Neuron (in vitro differentiated cells): Measurements from ENCODE around the gene SMCO4.
"Not testable (repeated sequence)": the region's sequence is repeated elsewhere in the genome, so short reads cannot be mapped to it uniquely, and the experiment has no call there.

Source experiments
- H2AFZ ChIP-seq: one replicate; pipeline ENCODE4 v1.6.1; 2013; ENCODE audit warnings: low read depth, mild to moderate bottlenecking, inconsistent platforms, low read length, moderate library complexity
- H3K27me3 ChIP-seq: one replicate; pipeline ENCODE4 v1.6.1; 2013; ENCODE audit warnings: low read length; ENCODE audit not compliant: insufficient read depth
- H3K36me3 ChIP-seq: one replicate; pipeline ENCODE4 v1.6.1; 2013; ENCODE audit warnings: low read length; ENCODE audit not compliant: insufficient read depth
- H3K4me1 ChIP-seq: one replicate; pipeline ENCODE4 v1.6.1; 2013; ENCODE audit warnings: low read length; ENCODE audit not compliant: insufficient read depth
- H3K4me3 ChIP-seq: 2 replicates; pipeline ENCODE4 v1.5.1; 2013; ENCODE audit warnings: mild to moderate bottlenecking, low read length, moderate library complexity
- H3K9me3 ChIP-seq: one replicate; pipeline ENCODE4 v1.6.1; 2013; ENCODE audit warnings: low read length

The SMCO4 gene

DNA sequence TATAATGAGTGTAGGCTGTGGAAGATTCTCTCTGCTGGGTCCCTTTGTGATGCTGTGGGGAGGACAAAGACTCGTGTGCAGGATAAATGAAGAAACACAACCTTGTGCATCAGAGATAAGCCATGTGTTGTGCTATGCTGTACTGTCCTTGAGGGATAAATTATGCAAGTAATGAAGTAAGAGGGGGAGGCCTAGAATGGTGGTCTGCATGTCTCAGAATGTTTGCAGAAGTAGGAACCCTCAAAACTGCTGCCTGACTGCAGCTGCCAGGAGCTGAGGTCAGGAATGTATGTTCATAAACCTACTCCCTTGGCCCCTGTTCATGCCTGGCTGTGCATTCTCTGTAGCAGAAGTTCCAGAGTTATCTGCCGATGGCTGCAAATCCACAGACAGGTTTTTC lies 4.6 kb upstream of the SMCO4 start:
- Histone ChIP-seq H3K36me3 (no peaks in the 10 kb centered on the region), H3K4me1 (peaks cover 5% of the 10 kb centered on the region), H3K27me3 (peaks cover 4% of the 10 kb centered on the region), H2AFZ (no peak overlapping the region), H3K9me3 (no peaks in the 10 kb centered on the region), H3K4me3 (no peak overlapping the region)

DNA sequence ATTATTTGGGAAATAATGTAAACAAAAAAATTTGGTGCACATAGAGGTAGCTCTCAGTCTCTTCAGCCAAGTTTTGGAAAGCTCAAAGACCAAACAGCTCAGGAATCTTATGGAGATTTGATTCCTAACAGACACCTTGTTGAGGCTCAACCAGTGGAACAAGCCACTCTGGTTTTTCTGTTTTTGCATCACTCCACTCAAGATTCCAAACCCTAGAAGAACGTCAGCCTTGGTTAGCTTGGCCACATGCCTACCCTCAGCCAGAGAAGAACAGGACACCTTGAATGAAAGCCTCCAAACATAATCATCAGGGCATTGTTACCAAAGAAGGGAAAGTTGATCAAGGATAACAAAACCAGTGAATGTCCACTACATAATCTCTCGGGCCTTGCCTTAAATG lies 3.8 kb upstream of the SMCO4 start:
- peaks cover 9% of the 10 kb centered on the region for H3K4me1 ChIP-seq
- H3K36me3 ChIP-seq, result no peaks in the 10 kb centered on the region
- no peaks in the 10 kb centered on the region for H3K9me3 ChIP-seq
- no peak overlapping the region for H2AFZ ChIP-seq
- H3K27me3 ChIP-seq, result peaks cover 4% of the 10 kb centered on the region
- H3K4me3 ChIP-seq, result no peak overlapping the region

DNA sequence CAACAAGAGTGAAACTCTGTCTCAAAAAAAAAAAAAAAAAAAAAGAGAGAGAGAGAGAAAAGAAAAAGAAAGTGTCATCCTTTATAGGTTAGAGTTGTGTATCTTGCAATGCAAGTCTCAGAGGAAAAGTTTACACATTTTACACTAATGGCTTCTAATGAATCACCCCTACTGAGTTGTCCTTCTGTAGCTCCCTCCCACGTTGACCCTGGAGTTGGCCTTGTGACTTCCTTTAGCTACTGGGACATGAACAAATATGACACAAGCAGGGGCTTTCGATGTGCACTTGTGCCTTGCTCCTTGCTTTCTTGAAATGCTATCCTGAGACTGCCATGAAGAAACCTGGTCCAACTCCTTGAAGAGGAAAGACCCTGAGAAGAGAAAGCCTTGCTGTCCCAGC lies 2.4 kb upstream of the SMCO4 start:
- Histone ChIP-seq H3K27me3 (peaks cover 4% of the 10 kb centered on the region), H2AFZ (no peak overlapping the region), H3K4me3 (no peak overlapping the region), H3K4me1 (peaks cover 9% of the 10 kb centered on the region), H3K36me3 (no peaks in the 10 kb centered on the region), H3K9me3 (no peaks in the 10 kb centered on the region)

DNA sequence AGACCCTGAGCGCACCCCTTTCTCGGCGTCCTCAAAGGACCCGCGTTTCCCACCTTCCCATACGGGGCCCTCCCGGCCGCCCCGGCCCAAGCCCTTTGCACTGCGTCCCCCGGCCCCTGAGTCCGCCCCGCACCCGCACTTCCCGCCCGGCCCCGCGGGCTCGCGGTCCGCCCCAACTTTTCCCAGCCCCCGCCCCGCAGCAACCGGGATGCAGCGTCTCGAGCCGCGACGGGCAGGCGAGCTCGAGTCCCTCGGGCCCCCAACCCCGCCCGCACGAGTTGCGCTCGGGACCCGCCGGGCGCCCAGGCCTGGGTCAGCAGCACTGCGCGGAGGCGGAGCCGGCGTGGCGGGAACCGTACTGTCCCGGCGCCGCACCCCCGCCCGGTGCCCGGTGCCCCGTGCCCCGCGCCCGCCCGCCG lies 371 bp downstream of the SMCO4 start:
- Histone ChIP-seq H3K36me3 (no peaks in the 10 kb centered on the region), H2AFZ (peak overlapping the region; percentile 97), H3K27me3 (peaks cover 4% of the 10 kb centered on the region), H3K9me3 (no peaks in the 10 kb centered on the region), H3K4me1 (peaks cover 7% of the 10 kb centered on the region), H3K4me3 (peak overlapping the region; percentile 57)

DNA sequence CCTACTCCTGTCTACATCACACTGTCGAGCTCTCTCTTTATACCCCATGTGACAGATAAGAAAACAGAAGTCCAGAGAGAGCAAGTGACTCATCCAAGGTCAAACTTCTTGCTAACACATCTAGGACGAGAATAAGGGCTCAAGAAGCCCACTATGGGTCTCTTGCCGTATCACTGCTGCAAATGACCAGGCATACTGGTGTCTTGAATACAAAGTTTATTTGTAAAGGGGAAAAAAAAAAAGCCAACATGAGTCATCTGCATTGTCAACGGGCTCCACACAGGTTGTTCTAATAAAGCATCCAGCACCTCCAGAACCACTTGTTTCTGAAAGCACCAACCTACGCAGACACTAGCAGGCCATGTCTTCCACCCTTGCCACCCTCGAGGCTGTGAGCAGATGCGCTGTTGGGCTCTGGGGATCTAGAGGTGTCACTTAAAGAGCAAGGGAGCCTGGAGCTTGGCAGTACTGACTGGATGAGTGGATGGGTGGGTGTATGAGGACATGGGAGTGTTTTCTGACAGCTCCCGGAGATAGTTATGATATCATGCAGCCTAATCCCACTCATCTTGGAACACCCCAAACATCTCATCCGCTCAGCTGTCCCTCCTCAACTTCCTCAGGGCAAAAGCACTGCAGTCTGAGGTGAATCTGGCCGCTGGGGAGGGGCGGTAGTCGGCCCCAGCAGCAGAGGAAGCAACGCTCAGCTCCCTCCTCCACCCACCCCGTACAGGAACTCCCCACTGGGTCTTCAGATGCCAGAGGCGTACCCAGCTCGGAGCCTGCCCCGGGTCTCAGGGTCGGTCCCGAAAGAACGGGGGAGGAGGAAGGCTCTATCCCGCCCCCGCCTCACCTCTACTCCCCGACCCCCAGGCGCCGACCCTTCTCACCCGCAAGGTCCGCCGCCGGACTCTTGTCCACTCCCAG lies 1.0 kb downstream of the SMCO4 start:
- Histone ChIP-seq H3K9me3 (no peaks in the 10 kb centered on the region), H3K4me1 (peaks cover 4% of the 10 kb centered on the region), H3K27me3 (peaks cover 4% of the 10 kb centered on the region), H3K36me3 (no peaks in the 10 kb centered on the region), H3K4me3 (peak overlapping the region; percentile 57), H2AFZ (peak overlapping the region; percentile 97)

DNA sequence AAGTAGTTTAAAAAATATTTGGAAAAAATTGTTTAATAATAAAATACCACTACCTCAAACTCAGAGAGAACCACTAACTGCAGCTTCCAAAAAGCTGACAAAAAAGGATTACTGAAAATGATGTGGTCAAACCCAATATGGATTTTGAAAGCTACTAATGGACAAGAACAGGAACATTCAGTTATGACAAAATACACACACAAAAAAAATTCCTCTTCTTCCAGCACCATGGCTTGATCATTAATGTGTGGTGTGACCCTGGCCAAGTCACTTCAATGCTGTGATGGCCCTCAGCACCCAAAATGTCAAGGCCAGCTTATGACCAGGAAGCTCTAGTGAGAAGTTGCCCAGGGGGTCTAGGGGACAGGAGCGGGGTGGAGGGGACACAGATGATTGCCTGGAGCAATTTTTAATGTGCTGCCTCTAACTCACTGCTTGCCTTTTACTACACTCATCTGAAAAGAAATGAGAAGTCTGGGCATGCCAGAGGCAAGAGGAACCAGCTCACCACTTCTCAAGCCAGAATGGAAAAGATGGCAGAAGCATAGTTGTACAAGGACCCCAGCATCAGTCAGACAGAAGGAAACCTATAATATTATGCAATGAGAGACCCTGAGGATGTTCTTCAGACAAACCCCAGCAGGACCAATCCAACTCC lies 2.2 kb downstream of the SMCO4 start:
- peaks cover 4% of the 10 kb centered on the region for H3K4me1 ChIP-seq
- H3K27me3 ChIP-seq, result peaks cover 4% of the 10 kb centered on the region
- no peaks in the 10 kb centered on the region for H3K9me3 ChIP-seq
- no peaks in the 10 kb centered on the region for H3K36me3 ChIP-seq
- no peak overlapping the region for H2AFZ ChIP-seq
- no peak overlapping the region for H3K4me3 ChIP-seq

DNA sequence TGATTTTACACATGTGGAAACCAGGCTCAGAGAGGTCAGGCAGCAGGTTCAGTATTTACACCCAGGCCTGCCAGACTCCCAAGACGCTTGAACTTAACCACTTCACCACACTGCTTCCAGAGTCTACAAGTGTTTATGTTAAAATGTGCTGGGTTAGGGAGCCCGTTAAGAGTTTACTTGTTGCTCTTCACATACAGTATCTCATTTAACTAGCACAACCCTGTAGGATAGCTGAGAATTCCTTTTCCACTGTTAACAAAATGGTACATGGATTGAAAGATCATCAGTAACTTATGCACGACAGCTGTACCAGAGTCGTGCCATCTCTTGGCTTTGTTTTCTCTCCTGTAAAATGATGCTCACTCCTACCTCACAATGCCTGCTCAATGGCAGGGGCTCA lies 2.9 kb downstream of the SMCO4 start:
- peaks cover 4% of the 10 kb centered on the region for H3K4me1 ChIP-seq
- H3K36me3 ChIP-seq, result no peaks in the 10 kb centered on the region
- H3K4me3 ChIP-seq, result no peak overlapping the region
- no peak overlapping the region for H2AFZ ChIP-seq
- H3K9me3 ChIP-seq, result no peaks in the 10 kb centered on the region
- peaks cover 4% of the 10 kb centered on the region for H3K27me3 ChIP-seq

DNA sequence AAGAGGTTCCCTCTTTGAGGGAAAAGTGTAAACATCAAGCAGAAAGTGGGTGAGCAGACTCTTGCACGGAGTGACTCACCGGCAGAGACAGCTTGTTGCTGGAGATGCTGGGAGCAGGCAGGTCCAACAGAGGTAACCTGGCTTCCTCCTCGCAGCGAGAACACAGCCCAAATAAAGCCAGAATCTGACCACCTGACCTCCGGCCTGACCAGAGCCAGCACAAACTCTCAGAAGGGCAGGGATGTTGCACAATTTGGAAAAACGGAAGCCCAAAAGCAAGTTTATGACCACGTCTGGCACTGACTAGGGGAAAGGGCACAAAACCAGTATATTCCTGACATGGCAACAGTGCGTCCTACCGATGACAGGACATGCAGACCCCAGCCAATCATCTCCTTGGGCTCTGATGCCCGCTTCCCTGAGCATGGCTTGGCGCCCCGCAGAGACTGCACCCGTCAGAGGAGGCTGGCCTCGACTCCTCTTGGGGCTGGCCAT lies 5.4 kb downstream of the SMCO4 start:
- Histone ChIP-seq H3K27me3 (no peaks in the 10 kb centered on the region), H3K9me3 (no peaks in the 10 kb centered on the region), H3K4me1 (peaks cover 4% of the 10 kb centered on the region), H3K4me3 (no peak overlapping the region), H2AFZ (no peak overlapping the region), H3K36me3 (no peaks in the 10 kb centered on the region)

DNA sequence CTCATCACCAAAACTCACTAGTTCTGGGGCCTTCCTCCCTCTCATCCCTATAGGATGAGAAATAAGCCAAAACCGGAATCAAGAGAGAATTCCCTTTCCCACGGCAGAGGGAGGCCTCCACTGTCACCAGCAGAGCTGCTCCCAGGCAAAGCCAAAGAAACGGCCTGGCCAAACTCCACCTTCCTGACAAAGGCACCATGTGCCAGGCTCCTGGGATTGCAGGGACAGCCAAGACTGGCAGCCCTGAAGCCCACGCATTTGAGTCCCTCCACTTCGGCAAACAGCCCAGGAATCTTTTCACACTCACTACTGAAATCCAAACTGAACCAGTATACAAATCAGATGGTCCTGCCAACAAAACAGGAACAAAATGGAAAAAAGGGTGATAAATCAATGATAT lies 6.1 kb downstream of the SMCO4 start:
- Histone ChIP-seq H3K27me3 (no peaks in the 10 kb centered on the region), H3K4me1 (peaks cover under 1% of the 10 kb centered on the region), H3K9me3 (no peaks in the 10 kb centered on the region), H3K36me3 (no peaks in the 10 kb centered on the region), H3K4me3 (no peak overlapping the region), H2AFZ (no peak overlapping the region)

DNA sequence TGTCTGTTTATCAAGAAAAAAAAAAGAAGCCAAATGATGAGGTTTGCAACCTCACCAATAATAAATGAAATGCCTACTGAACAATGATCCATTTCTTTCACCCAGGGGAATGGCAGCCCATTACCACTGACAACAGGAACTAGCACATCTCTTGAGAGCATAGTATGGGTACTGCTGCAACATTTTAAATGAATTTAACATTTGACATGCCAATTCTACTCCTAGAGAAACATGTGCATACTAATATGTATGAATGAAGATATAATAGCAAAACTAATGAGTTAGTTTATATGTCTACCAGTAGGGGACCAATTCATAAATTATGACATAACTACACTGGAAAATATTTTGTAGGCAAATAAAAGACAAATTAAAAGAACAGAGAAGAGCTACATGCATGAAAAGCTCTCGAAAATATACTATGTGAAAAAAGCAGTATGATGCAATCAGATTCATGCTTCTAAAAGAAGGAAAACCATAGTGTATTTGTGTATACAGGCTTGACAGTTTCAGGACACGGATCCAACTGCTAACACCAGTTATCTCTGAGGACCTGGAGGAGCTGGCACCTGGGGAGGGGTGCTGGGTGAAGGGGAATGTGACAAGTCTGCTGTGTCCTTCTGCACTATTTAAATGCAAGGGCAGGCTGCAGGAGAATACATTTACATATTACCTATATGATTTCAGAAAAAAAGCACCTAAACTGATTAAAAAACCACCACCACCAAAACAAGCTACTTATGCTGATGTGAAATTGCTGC lies 6.9 kb downstream of the SMCO4 start:
- Histone ChIP-seq H3K4me3 (no peak overlapping the region), H3K36me3 (no peaks in the 10 kb centered on the region), H2AFZ (no peak overlapping the region), H3K9me3 (no peaks in the 10 kb centered on the region), H3K27me3 (no peaks in the 10 kb centered on the region), H3K4me1 (no peaks in the 10 kb centered on the region)

DNA sequence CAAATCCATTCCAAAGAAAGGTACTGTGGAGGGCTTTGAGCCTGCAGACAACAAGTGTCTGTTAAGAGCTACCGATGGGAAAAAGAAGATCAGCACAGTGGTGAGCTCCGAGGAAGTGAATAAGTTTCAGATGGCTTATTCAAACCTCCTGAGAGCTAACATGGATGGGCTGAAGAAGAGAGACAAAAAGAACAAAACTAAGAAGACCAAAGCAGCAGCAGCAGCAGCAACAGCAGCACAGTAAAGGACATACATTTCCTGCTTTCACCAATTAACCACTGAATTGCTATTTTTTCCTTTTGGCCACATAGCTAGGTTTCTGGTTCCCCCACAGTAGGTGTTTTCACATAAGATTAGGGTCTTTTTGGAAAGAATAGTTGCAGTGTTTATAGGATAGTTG lies 7.6 kb downstream of the SMCO4 start:
- not testable (repeated sequence) for H3K27me3 ChIP-seq, H3K36me3 ChIP-seq, H2AFZ ChIP-seq, H3K4me3 ChIP-seq, H3K9me3 ChIP-seq, H3K4me1 ChIP-seq

DNA sequence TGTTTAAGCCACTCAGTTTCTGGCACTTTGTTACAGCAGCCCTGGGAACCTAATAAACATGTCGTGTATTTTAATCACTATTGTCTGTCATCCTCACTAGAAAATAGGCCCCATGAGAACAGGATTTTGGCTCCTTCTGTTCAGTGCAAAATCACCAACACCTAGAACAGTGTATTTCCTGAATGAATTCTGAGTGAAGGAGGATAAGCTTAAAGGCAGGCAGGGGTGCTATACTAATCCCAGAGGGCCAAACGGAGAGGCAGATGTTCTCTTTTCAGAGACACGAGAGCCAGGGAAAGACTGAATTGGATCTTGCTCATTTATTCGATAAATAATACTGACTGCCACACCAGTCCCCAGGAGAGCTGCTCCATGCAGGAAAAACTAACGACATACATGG lies 10.4 kb downstream of the SMCO4 start:
- Histone ChIP-seq H3K36me3 (no peaks in the 10 kb centered on the region), H3K4me3 (no peak overlapping the region), H3K9me3 (no peaks in the 10 kb centered on the region), H2AFZ (no peak overlapping the region), H3K27me3 (no peaks in the 10 kb centered on the region), H3K4me1 (peaks cover 2% of the 10 kb centered on the region)

DNA sequence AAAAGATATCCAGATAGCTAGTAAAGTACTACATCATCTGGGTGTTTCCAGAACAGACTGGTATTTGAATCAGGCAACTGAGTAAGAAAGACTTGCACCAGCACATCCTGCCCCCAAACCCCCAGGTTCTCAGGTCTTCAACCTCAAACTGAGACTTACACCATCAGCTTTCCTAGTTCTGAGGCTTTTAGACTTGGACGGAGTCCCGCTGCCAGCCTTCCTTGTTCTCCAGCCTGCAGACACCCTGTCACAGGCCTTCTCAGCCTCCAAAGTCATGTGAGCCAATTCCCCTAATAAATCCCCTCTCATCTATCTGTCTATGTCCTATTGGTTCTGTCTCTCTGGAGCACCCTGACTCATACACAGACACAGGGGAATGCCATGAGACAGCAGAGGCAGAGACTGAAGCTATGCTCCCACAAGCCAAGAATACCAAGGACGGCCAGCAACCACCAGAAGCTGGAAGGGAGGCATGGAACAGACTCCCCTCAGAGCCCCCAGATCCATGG lies 10.9 kb downstream of the SMCO4 start:
- no peak overlapping the region for H2AFZ ChIP-seq
- no peaks in the 10 kb centered on the region for H3K36me3 ChIP-seq
- H3K9me3 ChIP-seq, result no peaks in the 10 kb centered on the region
- peaks cover 2% of the 10 kb centered on the region for H3K4me1 ChIP-seq
- no peaks in the 10 kb centered on the region for H3K27me3 ChIP-seq
- H3K4me3 ChIP-seq, result no peak overlapping the region
